NB4 (cell line): ENCODE results near the gene KIF22.
"Not testable (repeated sequence)": the region's sequence is repeated elsewhere in the genome, so short reads cannot be mapped to it uniquely, and the experiment has no call there.

Experiments
- DNase-seq: peaks from one replicate; pipeline ENCODE4 v3.0.0; 2010; ENCODE audit warnings: low read depth
- H3K4me3 ChIP-seq: one replicate; pipeline ENCODE4 v1.5.1; 2011; ENCODE audit warnings: mild to moderate bottlenecking, low read depth, low read length, moderate library complexity
- CTCF ChIP-seq: IDR thresholded peaks from one replicate; pipeline ENCODE4 v1.5.1; 2012; ENCODE audit warnings: low read depth, low read length
- MAX ChIP-seq: IDR thresholded peaks from 2 replicates; pipeline ENCODE4 v1.6.1; 2011; ENCODE audit warnings: low read depth, low read length
- MYC ChIP-seq: IDR thresholded peaks from 2 replicates; pipeline ENCODE4 v1.6.1; 2011; ENCODE audit warnings: low read depth, low read length
- POLR2A ChIP-seq: IDR thresholded peaks from 2 replicates; pipeline ENCODE4 v1.6.1; 2011; ENCODE audit warnings: mild to moderate bottlenecking; ENCODE audit not compliant: insufficient read length; ENCODE audit errors: extremely low read depth

Gene KIF22

GRCh38 chr16:29774730-29775129 is 15.8 kb upstream of the KIF22 start:
- TF ChIP-seq MAX = no peak
- no peak for TF ChIP-seq MYC
- TF ChIP-seq POLR2A = no peak
- no peak for TF ChIP-seq CTCF
- no peak overlapping the region for H3K4me3 ChIP-seq
- no peak for DNase-seq

- no peak overlapping the region for H3K4me3 ChIP-seq
- no peak for TF ChIP-seq MYC
- no peak for TF ChIP-seq CTCF
- no peak for TF ChIP-seq MAX
- TF ChIP-seq POLR2A = no peak
- DNase-seq = no peak
Measured at GRCh38 chr16:29775742-29776408, 14.7 kb upstream of the KIF22 start.

- no peak for DNase-seq
- H3K4me3 ChIP-seq = no peak within 1 kb of the TSS
- TF ChIP-seq MAX (no peak), POLR2A (no peak), CTCF (no peak), MYC (no peak)
Measured at GRCh38 chr16:29777576-29778350, 12.8 kb upstream of the KIF22 start, which contains the start of gene ZG16. Gene ZG16 (plus strand): TSS chr16:29778256. CDS start chr16:29779267, 1,011 bp downstream.

GRCh38 chr16:29779474-29779873 is 11.1 kb upstream of the KIF22 start:
- H3K4me3 ChIP-seq = no peak overlapping the region
- no peak for TF ChIP-seq MAX
- no peak for TF ChIP-seq POLR2A
- no peak for TF ChIP-seq MYC
- TF ChIP-seq CTCF = no peak
- DNase-seq = no peak

- not testable (repeated sequence) for DNase-seq, H3K4me3 ChIP-seq
Measured at GRCh38 chr16:29783094-29783953, 7.2 kb upstream of the KIF22 start.

GRCh38 chr16:29784157-29784556 is 6.4 kb upstream of the KIF22 start:
- TF ChIP-seq POLR2A (no peak), MYC (no peak), CTCF (no peak), MAX (no peak)
- DNase-seq = no peak
- no peak overlapping the region for H3K4me3 ChIP-seq
